PFSK-1 (cell line): Measurements from ENCODE around the gene SMYD5.

Source experiments
- FOXP2 ChIP-seq: optimal IDR thresholded peaks from 2 replicates; pipeline ENCODE3; 2011; ENCODE audit warnings: borderline replicate concordance, control low read depth, inconsistent platforms; ENCODE audit not compliant: insufficient read depth; ENCODE audit errors: extremely low read length, extremely low read depth
- POLR2AphosphoS5 ChIP-seq: IDR thresholded peaks from 2 replicates; pipeline ENCODE4 v1.6.1; 2012; ENCODE audit warnings: low read depth, mild to moderate bottlenecking, control low read depth, low read length, moderate library complexity
- SIN3A ChIP-seq: IDR thresholded peaks from 2 replicates; pipeline ENCODE4 v1.6.1; 2012; ENCODE audit warnings: mild to moderate bottlenecking, low read length, moderate library complexity, borderline replicate concordance; ENCODE audit not compliant: insufficient read depth
- TAF1 ChIP-seq: IDR thresholded peaks from 2 replicates; pipeline ENCODE4 v1.6.1; 2012; ENCODE audit warnings: low read length, control low read depth, borderline replicate concordance; ENCODE audit not compliant: insufficient read depth
- TF ChIP-seq, protein P1 (sequence below), 2 experiments: IDR thresholded peaks; 2 replicates each; pipeline versions ENCODE4 v1.6.1 to v1.8.0; 2011 to 2012; ENCODE audit warnings: low read depth in 2 of 2, low read length in 2 of 2, control low read depth in 1 of 2, inconsistent platforms in 1 of 2, mild to moderate bottlenecking in 1 of 2, moderate library complexity in 1 of 2; ENCODE audit not compliant: insufficient read depth in 1 of 2

SMYD5 gene

DNA sequence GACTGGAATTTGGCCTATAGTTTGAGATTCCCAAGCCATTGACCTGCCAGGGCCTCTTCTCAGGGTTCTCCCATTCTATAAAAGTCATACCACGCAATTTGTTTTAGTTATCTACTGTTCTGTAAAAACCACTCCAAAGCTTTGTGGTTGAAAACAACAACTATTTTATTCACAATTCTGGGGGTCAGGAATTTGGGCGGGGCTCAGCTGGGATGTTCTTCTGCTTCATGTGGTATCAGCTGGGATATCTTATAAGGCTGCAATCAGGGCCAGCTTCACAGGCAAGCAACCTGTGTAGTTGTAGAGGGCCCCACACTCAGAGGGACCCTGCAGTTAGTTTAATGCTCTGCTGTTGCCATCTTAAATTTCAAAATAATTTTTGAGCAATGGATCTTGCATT is 28.1 kb upstream of the SMYD5 start:
- TF ChIP-seq POLR2AphosphoS5 (no peak), SIN3A (no peak), FOXP2 (no peak), TAF1 (no peak)
- TF ChIP-seq, protein P1, sequence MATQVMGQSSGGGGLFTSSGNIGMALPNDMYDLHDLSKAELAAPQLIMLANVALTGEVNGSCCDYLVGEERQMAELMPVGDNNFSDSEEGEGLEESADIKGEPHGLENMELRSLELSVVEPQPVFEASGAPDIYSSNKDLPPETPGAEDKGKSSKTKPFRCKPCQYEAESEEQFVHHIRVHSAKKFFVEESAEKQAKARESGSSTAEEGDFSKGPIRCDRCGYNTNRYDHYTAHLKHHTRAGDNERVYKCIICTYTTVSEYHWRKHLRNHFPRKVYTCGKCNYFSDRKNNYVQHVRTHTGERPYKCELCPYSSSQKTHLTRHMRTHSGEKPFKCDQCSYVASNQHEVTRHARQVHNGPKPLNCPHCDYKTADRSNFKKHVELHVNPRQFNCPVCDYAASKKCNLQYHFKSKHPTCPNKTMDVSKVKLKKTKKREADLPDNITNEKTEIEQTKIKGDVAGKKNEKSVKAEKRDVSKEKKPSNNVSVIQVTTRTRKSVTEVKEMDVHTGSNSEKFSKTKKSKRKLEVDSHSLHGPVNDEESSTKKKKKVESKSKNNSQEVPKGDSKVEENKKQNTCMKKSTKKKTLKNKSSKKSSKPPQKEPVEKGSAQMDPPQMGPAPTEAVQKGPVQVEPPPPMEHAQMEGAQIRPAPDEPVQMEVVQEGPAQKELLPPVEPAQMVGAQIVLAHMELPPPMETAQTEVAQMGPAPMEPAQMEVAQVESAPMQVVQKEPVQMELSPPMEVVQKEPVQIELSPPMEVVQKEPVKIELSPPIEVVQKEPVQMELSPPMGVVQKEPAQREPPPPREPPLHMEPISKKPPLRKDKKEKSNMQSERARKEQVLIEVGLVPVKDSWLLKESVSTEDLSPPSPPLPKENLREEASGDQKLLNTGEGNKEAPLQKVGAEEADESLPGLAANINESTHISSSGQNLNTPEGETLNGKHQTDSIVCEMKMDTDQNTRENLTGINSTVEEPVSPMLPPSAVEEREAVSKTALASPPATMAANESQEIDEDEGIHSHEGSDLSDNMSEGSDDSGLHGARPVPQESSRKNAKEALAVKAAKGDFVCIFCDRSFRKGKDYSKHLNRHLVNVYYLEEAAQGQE (IDR thresholded peaks at IDR 0.05; ENCODE audit: insufficient read depth in 1 of 2, low read depth in 2 of 2, low read length in 2 of 2): no peak

DNA sequence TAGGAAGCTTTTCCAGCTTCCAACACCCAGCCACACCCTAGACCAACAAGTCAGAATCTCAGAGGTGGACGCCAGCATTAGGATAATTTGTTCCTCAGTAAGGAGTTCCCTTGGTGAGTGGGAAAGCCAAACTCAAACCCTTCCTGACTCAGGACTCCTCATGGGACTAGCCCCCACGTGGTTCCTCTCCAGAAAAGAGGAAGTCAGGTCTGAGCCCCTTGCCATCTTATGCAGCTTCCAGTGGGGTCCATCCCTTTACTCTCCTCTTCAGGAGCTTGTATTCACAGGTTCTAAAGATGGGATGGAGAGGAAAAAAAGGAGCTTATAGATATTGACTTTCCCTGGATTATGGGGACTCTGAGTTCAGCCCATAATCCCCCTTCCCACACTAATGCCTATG is 26.5 kb upstream of the SMYD5 start:
- TF ChIP-seq FOXP2 (no peak), SIN3A (no peak), POLR2AphosphoS5 (no peak), TAF1 (no peak)
- TF ChIP-seq, protein P1 (IDR thresholded peaks at IDR 0.05; ENCODE audit: insufficient read depth in 1 of 2, low read depth in 2 of 2, low read length in 2 of 2): no peak

DNA sequence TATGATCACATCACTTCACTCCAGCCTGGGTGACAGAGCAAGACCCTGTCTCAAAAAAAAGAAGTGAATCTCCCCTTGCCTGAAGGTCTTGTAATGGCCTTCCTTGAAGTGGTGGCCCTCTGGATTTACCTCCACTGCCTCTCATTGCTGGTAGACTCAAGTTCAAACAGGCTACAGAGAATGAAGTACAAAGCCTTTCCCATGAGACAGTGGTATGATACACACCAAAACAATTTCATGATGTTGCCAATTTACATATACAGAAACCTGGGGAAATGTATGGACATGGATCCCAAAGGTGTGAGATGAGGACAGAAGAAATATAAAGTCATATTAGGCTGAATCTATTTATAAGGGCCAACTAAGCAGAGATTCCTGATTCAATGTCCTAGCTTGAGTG is 16.5 kb upstream of the SMYD5 start:
- TF ChIP-seq TAF1 (no peak), SIN3A (no peak), FOXP2 (no peak), POLR2AphosphoS5 (no peak)
- TF ChIP-seq, protein P1 (IDR thresholded peaks at IDR 0.05; ENCODE audit: insufficient read depth in 1 of 2, low read depth in 2 of 2, low read length in 2 of 2): no peak

DNA sequence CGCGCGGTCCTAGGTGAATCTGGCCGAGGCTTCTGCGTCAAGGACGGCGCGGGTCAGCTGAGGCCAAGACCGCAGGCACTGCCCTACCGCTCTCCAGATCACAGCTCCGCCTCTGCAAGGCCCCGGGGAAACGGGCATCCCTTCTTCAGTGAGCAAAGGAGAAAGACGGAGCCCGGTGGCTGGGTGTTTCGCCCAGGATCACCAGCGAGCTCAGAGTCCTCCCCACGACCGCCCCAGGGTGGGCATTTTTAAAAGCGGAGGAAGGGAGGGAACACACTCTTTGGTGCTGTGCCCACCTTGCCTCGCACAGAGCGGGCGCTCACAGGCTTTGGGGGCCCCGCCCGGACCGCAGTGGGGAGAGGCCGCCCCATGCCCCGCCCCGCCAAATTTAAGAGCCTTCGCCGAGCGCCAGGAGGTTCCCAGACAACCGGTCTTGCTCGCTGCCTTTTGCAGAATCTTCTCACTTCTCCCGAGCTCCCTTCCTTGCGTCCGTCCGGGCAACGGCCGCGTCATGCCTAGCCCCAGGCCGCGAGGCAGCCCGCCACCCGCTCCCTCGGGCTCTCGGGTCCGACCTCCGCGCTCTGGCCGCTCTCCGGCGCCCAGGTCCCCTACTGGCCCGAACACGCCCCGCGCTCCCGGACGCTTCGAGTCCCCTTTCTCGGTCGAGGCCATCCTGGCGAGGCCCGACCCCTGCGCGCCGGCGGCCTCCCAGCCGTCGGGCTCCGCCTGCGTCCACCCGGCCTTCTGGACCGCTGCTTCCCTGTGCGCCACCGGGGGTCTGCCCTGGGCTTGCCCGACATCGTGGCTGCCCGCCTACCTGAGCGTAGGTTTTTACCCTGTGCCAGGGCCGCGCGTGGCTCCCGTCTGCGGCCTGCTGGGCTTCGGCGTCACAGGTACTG is 11.6 kb upstream of the SMYD5 start, which contains the start of gene NOTO:
NOTO (plus strand) TSS at position 419 of the 899 bp plus-strand sequence; CDS start at position 512, 93 bp downstream.
- TF ChIP-seq POLR2AphosphoS5: no peak

DNA sequence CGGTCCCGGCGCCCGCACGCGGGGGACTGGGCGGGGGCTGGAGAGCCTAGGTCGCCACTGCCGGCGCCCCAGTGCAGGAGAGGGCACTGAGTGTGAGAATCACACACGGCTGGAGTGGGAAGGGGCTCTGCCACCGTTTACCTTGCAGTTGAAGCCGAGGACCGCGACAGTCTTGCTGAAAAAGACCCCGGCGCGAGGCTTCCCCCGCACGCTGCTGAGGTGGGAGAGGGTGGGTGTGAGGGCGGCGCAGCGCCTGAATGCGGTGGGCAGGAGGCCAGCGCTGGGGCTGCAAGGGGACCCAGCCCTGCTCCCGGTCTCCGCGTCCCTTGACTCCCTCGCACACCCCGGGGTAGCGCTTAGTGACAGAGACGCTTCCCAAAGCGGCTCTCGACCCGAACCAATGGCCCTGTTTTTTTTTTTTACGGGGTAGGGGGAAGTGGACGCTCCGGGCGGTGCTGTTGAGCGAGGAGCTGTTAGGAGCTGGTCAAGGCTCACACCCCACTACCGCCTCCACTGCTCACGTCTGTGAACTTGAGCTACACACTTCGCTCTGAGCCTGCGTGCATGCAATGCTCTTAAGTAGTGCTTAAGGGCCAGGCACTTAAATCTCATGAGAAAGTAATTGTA is 10.9 kb upstream of the SMYD5 start:
- TF ChIP-seq, protein P1 (IDR thresholded peaks at IDR 0.05; ENCODE audit: insufficient read depth in 1 of 2, low read depth in 2 of 2, low read length in 2 of 2): no peak
- no peak for TF ChIP-seq FOXP2
- TF ChIP-seq POLR2AphosphoS5: no peak
- no peak for TF ChIP-seq SIN3A
- no peak for TF ChIP-seq TAF1
